Activated T-cell treated with anti-CD3 and anti-CD28 coated beads for 1 hour (primary cell): ENCODE data around the gene SULT1A3.
A peak's percentile ranks its signal among the peaks of the same experiment; 100 is the strongest.
"Not testable (repeated sequence)": the region's sequence is repeated elsewhere in the genome, so short reads cannot be mapped to it uniquely, and the experiment has no call there.

Source experiments
- DNase-seq: peaks from one replicate; pipeline ENCODE4 v3.0.0-alpha.2; 2020; ENCODE audit warnings: low read depth

The SULT1A3 gene

DNA sequence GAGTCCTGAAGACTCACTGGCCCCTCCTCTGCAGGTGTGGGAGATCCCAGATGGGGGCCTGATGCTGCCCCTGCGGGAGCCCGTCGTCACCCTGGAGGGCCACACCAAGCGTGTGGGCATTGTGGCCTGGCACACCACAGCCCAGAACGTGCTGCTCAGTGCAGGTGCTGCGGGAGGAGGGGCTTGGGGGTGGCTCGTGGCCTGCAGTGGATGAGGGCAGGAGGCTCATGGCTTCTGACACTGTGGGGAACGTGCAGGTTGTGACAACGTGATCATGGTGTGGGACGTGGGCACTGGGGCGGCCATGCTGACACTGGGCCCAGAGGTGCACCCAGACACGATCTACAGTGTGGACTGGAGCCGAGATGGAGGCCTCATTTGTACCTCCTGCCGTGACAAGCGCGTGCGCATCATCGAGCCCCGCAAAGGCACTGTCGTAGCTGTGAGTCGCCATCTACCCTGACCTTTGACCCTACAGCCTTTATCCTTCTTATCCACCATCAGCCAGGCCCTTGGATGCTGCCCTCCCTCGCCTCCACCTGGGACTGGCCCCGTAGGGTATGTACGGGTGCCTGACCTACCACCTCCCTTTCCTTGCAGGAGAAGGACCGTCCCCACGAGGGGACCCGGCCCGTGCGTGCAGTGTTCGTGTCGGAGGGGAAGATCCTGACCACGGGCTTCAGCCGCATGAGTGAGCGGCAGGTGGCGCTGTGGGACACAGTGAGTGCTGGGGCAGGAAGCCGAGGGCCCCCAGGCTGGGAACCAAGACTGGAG lies 12.1 kb upstream of the SULT1A3 start:
- DNase-seq: peak; percentile 92

DNA sequence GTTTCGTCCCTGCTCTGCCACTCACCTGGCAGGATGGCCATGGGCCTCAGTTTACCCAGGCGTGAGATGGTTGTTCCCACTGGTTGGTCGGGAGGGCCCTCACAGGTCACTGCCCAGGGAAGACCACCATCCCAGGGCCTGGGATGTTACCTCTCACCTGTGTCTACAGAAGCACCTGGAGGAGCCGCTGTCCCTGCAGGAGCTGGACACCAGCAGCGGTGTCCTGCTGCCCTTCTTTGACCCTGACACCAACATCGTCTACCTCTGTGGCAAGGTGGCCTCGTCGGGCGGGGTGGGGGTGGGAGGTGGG lies 11.5 kb upstream of the SULT1A3 start:
- no peak for DNase-seq

DNA sequence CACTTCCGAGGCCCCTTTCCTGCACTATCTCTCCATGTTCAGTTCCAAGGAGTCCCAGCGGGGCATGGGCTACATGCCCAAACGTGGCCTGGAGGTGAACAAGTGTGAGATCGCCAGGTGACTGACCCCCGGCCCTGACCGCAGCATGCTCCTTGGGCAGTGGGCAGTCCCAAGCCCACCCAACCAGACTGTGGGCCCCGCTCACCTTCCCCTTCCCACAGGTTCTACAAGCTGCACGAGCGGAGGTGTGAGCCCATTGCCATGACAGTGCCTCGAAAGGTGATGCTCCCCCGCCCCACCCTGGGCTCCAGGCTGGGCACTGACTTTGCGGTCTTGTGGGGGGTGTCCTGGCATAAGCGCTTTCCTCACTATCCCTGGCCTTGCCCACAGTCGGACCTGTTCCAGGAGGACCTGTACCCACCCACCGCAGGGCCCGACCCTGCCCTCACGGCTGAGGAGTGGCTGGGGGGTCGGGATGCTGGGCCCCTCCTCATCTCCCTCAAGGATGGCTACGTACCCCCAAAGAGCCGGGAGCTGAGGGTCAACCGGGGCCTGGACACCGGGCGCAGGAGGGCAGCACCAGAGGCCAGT lies 11.0 kb upstream of the SULT1A3 start:
- DNase-seq: no peak

DNA sequence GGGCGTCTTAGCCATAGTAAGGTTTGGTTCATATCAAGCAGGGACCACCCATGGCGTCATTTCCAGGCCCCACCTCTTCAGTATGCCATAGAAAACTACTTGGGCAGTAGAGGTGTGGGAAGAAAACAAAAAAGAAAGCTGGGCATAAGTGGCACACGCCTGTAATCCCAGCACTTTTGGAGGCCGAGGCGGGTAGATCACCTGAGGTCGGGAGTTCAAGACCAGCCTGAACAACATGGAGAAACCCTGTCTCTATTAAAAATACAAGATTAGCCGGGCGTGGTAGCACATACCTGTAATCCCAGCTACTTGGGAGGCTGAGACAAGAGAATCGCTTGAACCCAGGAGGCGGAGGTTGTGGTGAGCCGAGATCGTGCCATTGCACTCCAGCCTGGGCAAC lies 7.9 kb upstream of the SULT1A3 start:
- not testable (repeated sequence) for DNase-seq

DNA sequence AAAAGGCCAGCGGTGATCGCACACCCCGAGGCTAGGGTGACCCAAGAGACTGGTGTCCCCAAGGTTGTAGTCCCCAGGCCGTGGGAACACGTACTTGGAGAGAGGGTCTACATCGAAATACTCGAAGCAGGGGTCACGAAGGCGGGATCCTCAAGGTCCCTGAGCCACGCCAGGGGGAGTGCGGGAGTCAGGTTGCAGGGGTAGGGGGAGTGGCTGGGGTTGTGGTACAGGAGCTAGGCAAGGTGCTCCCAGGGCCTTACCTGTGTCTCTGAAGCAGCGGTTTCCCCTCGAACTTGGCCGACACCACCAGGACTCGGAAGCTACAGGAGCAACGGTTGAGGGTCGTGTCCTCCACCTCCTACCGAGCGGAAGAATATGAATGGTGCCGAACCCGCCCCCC lies 6.0 kb upstream of the SULT1A3 start:
- not testable (repeated sequence) for DNase-seq

DNA sequence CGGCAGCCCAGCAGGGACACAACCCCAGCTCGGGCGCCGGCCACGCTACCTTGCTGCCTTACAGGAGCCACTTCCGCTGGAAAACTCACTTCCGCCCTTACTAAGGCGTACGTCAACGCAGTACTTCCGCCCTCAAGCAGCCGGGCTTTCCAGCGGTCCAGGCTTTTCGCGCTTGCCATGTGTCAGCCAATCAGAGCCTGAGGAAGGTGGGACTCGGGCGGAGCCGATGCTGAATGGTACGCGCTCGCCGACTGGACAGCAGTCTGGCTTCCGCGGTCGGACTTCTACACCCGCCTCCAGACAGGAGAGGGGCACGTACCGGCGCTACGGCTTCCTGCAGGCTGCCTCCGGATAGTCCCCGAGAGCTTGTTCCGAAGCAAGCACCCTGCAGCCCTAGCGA lies 5.4 kb upstream of the SULT1A3 start, which contains the start of the genes BOLA2B and SLX1A:
Gene BOLA2B (minus strand): TSS at position 52 of the 400 bp plus-strand sequence. CDS start 71 bp downstream, outside the sequence.
Gene SLX1A (plus strand): TSS at position 261 of the 400 bp plus-strand sequence. CDS start 210 bp downstream, outside the sequence.
- DNase-seq: not testable (repeated sequence)

DNA sequence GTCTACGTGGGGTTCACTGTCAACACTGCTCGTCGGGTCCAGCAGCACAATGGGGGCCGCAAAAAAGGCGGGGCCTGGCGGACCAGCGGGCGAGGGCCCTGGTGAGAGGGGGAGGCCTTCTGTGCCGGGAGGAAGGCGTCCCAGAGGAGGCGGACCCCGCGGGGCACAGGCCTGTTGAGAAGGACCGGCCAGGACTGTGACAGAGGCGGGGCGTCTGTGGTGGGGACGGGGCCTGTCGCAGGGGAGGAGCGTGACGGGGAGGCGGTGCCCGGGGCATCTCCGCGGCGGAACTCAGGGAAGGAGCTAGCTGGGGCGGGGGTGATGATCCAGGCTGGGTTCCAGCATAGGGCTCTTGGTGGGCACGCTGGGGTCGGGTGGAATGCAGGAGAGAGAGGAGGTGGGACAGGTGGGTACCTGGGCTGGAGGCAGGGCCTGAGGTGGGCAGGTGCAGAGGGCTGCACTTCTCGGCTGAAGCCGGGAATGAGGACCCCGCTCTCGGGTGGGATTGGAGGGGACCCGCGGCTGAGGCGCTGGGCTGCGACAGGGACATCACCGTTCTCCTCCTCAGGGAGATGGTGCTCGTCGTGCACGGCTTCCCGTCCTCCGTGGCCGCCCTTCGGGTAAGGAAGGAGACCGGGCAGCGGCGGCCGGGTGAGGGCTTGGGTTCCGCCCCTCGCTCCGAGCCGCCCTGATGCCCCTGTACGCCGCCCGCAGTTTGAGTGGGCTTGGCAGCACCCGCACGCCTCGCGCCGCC lies 4.7 kb upstream of the SULT1A3 start:
- DNase-seq: not testable (repeated sequence)

DNA sequence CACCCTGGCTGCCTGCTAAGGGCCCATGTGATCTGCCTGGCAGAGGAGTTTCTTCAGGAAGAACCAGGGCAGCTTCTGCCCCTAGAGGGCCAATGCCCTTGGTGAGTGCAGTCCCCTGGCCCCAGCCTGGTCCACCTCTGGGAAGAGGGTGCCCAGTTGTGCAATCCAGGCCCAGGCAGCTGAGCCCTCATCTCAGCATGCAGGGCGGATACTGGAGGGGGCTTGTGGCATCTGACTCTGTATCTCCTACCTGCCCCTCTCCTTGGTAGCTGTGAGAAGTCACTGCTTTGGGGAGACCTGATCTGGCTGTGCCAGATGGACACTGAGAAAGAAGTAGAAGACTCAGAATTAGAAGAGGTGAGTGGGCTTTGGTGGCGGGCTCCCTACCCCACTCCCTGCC lies 2.1 kb upstream of the SULT1A3 start:
- DNase-seq: not testable (repeated sequence)

DNA sequence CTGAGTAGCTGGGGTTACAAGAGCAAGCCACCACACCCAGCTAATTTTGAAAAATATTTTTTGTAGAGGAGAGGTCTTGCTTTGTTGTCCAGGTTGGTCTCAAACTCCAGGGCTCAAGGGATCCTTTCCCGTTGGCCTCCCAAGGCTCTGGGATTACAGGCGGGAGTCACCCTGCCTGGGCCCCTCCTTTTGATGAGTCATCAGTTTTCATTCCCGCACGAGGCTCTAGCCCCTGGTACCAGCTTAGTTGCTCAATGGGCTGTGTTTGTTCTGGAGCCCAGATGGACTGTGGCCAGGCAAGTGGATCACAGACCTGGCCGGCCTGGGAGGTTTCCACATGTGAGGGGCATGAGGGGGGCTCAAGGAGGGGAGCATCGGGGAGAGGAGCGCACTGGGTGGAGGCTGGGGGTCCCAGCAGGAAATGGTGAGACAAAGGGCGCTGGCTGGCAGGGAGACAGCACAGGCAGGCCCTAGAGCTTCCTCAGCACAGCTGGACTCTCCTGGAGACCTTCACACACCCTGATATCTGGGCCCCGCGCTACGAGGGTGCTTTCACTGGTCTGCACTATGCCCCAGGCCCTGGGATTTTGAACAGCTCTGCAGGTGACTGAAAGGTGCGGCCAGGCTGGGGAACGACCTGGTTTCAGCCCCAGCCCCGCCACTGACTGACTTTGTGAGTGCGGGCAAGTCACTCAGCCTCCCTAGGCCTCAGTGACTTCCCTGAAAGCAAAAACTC lies 721 bp downstream of the SULT1A3 start:
- DNase-seq: not testable (repeated sequence)

DNA sequence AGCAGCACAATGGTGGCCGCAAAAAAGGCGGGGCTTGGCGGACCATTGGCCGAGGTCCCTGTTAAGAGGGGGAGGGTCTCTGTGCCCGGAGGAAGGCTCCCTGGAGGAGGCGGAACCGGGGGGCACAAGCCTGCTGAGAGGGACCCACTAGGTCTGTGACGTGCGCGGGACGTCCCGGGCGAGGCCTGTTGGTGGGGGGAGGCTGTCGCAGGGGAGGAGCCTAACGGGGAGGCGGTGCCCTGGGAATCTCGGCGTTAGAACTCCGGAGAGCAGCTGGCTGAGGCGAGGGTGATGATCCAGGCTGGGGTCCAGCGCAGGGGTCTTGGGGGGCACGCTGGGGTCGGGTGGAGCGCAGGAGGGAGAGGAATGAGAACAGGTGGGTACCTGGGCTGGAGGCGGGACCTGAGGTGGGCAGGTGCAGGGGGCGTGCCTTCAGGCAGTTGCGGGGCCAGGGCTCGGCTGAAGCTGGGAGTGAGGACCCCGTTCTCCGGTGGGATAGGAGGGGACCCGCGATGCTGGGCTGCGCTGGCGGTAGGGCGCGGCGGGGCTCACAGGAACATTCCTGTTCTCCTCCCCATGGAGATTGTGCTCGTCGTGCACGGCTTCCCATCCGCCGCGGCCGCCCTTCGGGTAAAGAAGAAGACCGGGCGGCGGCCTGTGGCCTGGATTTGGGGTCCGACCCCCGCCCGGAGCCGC lies 6.6 kb downstream of the SULT1A3 start:
- DNase-seq: not testable (repeated sequence)

DNA sequence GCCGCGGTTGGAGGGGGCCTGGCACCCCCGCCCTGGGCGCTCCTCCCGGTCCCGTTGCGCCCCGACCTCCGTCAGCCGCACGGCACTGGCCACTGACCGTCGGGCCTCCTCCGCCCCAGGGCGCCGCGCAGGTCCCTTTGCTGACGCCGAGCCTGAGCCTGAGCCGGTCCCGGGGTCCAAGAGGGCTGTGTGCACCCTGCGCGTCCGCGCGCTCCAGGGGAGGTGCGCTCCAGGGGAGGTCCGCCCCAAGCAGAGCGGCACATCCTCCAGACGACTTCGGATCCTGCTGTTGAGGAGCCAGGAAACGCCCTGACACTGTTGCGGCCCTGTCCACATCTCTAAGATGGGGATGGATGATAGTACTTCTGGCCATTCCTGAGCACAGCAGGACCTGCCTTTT lies 7.2 kb downstream of the SULT1A3 start:
- DNase-seq: not testable (repeated sequence)

DNA sequence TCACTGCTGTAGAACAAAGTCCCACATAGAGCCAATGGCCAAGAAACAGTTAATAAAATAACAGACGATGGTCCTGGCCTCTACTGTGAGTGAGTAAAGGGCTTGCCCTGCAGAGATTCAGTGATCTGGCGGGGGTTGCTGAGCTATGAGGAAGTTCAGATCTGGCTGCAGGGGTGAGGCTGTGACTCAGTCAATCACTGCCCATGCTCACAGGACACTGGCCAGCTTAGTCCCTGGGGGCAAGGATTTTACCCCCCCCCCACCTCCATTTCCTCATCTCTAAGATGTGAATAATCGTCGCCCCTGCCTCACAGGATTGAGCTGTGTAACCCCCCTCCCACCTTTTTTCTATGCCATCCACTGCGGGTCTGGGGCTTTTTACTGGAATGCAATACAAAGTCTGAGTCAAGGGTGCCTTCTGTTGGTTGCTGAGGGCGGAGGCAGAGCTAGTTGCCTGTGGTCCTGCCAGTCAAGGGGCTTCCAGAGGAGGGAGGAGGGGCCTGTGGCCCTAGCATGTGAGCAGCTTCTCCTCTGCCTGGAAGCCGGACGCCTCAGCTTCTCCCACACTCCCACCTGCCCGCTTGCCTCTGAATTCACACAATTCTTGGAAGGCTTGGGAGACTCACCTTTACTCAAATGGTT lies 8.1 kb downstream of the SULT1A3 start:
- DNase-seq: not testable (repeated sequence)

DNA sequence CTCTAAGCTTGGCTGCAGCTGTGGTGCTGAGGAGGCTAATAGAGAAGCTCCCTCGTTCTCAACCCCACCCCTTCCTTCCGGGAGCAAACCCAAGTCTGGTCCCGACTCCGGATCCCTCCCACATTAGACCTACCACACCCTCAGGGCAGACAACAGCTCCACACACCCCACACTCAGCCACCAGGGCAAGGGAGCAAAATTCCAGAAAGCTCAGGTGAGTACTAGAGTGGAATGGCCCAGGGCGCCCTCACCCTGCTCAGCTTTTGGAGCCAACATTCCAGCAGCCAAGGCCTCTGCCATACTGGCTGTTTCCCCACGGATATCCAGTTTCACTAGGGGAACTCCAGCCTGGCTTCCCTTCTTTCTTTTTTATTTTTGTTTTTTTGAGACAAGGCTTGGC lies 10.0 kb downstream of the SULT1A3 start:
- not testable (repeated sequence) for DNase-seq

DNA sequence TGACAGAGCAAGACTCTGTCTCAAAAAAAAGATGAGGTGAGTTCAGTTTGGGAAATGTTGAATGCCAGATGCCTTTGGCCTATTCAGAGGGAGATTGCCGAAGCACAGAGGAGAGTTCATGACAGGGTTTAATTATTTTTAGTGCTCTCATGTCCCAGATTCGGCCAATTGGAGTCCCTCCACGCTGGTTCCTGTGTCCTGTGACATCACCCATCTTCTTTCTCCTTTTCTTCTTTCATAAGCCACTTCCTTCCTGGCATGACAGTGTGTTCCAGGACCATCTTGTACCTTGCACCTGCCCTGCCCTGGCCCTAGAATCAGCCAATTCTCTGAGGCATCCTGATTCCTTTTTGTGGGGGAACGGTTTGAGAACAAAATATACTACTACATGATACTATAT lies 12.4 kb downstream of the SULT1A3 start:
- not testable (repeated sequence) for DNase-seq

DNA sequence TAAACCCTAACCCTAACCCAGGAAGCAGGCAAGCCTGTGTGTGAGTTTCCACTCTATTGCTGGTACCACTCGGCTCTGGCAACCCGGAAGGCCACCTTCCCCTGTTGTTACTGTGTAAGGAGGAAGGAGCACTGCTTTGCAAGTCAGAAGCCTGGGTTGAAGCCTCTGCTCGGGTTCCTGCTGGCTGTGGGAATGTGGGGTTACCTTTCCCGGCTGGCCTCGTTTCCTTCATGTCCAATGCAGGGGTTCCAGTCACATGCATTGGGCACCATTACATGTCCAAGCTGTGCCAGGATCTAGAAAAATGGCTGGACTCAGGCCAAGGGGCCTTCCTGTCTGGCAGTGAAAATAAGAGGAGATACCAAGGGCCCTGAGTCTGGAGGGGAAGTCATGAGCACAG lies 18.0 kb downstream of the SULT1A3 start:
- not testable (repeated sequence) for DNase-seq

DNA sequence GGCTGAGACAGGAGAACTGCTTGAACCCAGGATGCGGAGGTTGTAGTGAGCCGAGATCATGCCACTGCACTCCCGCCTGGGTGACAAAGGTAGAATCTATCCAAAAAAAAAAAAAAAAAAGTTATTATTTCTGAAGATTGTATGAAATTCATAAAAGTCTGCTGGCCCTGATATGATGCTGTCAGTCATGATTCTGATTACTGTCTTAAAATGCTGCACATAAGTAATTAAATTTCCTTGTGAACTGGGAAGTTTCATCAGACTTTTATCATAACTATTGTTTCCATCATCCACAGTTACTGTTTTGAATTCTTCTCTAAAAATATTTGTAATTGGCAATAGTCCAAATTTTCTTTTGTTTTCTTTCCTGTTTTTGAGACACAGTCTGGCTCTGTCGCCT lies 49.3 kb downstream of the SULT1A3 start, which contains the start of gene NPIPB13:
Gene NPIPB13 (minus strand): TSS at position 101 of the 400 bp plus-strand sequence. CDS start 2,906 bp downstream, outside the sequence.
- DNase-seq: not testable (repeated sequence)
